Stomach (tissue), 9 donors: ENCODE measurements around the gene CD19. TPM values are rescaled to one million over a fixed set of nuclear protein-coding genes. Genes with fewer than 3 reads are reported as not detected.
"Not testable (repeated sequence)": the region's sequence is repeated elsewhere in the genome, so short reads cannot be mapped to it uniquely, and the experiment has no call there.

ENCODE experiments used
- DNase-seq, 2 donors: peaks; one replicate each; pipeline versions ENCODE4 v3.0.0 to v3.0.0-alpha.2; 2013 to 2019
- H3K27ac ChIP-seq, 5 donors: fragments of 200-600 bp in 4 of 5; sonication (generic) in 4 of 5; one replicate each; pipeline ENCODE4 v1.5.1; 2013 to 2019; ENCODE audit warnings: mild to moderate bottlenecking in 1 of 5, moderate library complexity in 1 of 5
- H3K27me3 ChIP-seq, 3 donors: fragments of 200-600 bp; sonication (generic); one replicate each; pipeline ENCODE4 v1.5.1; 2017 to 2019; ENCODE audit warnings: mixed run types in 1 of 3
- H3K36me3 ChIP-seq, 4 donors: fragments of 200-600 bp; sonication (generic); 1 replicate in 3 of 4; 2 replicates in 1 of 4; pipeline ENCODE4 v1.5.1; 2016 to 2019
- H3K4me1 ChIP-seq, 4 donors: fragments of 200-600 bp; sonication (generic); one replicate each; pipeline ENCODE4 v1.5.1; 2016 to 2019
- H3K4me3 ChIP-seq, 4 donors: fragments of 200-600 bp; sonication (generic) in 3 of 4; one replicate each; pipeline ENCODE4 v1.5.1; 2016 to 2019; ENCODE audit warnings: mild to moderate bottlenecking in 1 of 4
- H3K9me3 ChIP-seq, 4 donors: fragments of 200-600 bp; sonication (generic); one replicate each; pipeline ENCODE4 v1.5.1; 2016 to 2019
- CTCF ChIP-seq, 7 experiments: fragments of 450-650 bp in 4 of 7; fragments of 200-600 bp in 3 of 7; sonication (generic) in 3 of 7; IDR thresholded peaks; one replicate each; pipeline ENCODE4 v1.5.1; 2016 to 2019; ENCODE audit warnings: antibody characterized with exemption in 7 of 7, control low read depth in 2 of 7, mild to moderate bottlenecking in 1 of 7
- EP300 ChIP-seq: sonication (generic); formaldehyde crosslinking; IDR thresholded peaks from one replicate; pipeline ENCODE4 v1.6.1; 2017; ENCODE audit warnings: antibody characterized with exemption
- POLR2A ChIP-seq, 4 donors: fragments of 450-650 bp; IDR thresholded peaks; one replicate each; pipeline ENCODE4 v1.6.1; 2016; ENCODE audit warnings: antibody characterized with exemption in 4 of 4, control low read depth in 2 of 4, mild to moderate bottlenecking in 1 of 4, moderate library complexity in 1 of 4
- POLR2AphosphoS5 ChIP-seq, 3 donors: sonication (generic); formaldehyde crosslinking; IDR thresholded peaks; one replicate each; pipeline ENCODE4 v1.6.1; 2016; ENCODE audit warnings: antibody characterized with exemption in 3 of 3
- WGBS, 5 donors: extraction: QIAGEN DNeasy Blood & Tissue Kit in 3 of 5; methylation state at CpG; one replicate each; pipeline versions ENCODE4 v1.1.5 to v1.1.7; 2013 to 2018; 5-methylcytosine and 5-hydroxymethylcytosine counted together
- intact Hi-C: fragments of 100-400 bp; cut with DNase I; formaldehyde crosslinking; loops from one replicate; pipeline ENCODE4 v1.15.1; 2023; ENCODE audit warnings: low total_unique reads
- polyA plus RNA-seq, 3 donors: library from polyadenylated mRNA; stranded (reverse); fragments of 200-250 nt; gene quantifications; one replicate each; pipeline ENCODE4 v1.2.3, GENCODE V29; 2013
- total RNA-seq, 5 donors: library from RNA; depleted of rRNA; stranded (reverse); fragments of >200 nt; gene quantifications; one replicate each; pipeline versions ENCODE4 v1.1.0 to v1.2.3, GENCODE V29; 2014 to 2016
- donor health status: healthy with polysubstance abuse.
- donor health status: Bipolar disorder and iron deficiency.
- donor health status: healthy.

CD19 gene
- total and polyA plus RNA-seq, 8 donors = 0.29 to 3.8 (median 0.56) TPM; not detected in 3

GRCh38 chr16:28974437-28975157 is 42.8 kb downstream of the CD19 start, which contains the start of gene SPNS1:
Gene SPNS1, plus strand, starts transcription at chr16:28974778. Its CDS starts 374 bp downstream, at chr16:28975152.
- H3K9me3 ChIP-seq = no peaks in the 10 kb centered on the region
- peak within 1 kb of the TSS; percentile 90 to 99 (median 96) for H3K4me3 ChIP-seq
- WGBS, 5 donors = 0 to 1% (median 0%) methylated on average over 7 to 60 of the region's 60 CpGs
- intact Hi-C loops = no loop called here
- H3K4me1 ChIP-seq = peaks cover 8 to 48% (median 32%) of the 10 kb centered on the region in 4 donors
- H3K36me3 ChIP-seq = peaks cover 3 to 33% (median 27%) of the 10 kb centered on the region in 4 donors
- DNase-seq = peak; percentile 98 to 99
- H3K27me3 ChIP-seq = no peaks in the 10 kb centered on the region
- peak within 1 kb of the TSS; percentile 60 to 87 (median 79) for H3K27ac ChIP-seq
- TF ChIP-seq POLR2A (IDR thresholded peaks at IDR 0.05) (no peak), POLR2AphosphoS5 (IDR thresholded peaks at IDR 0.05) (peak; percentile 77 to 98 (median 94)), EP300 (no peak), CTCF (IDR thresholded peaks at IDR 0.05) (peak in 1 of 7 experiments; percentile 17)

- H3K27ac ChIP-seq = peak overlapping the region in 4 of 5 donors; percentile 77 to 87 (median 83)
- peak overlapping the region; percentile 90 to 99 (median 96) for H3K4me3 ChIP-seq
- H3K4me1 ChIP-seq = peaks cover 8 to 48% (median 32%) of the 10 kb centered on the region in 4 donors
- 6 to 27% (median 9%) methylated on average over 14 to 30 of the region's 30 CpGs for WGBS, 5 donors
- no peak for TF ChIP-seq POLR2AphosphoS5 (IDR thresholded peaks at IDR 0.05)
- TF ChIP-seq CTCF (IDR thresholded peaks at IDR 0.05) = no peak
- no peak for TF ChIP-seq EP300
- no peak for TF ChIP-seq POLR2A (IDR thresholded peaks at IDR 0.05)
- H3K27me3 ChIP-seq = no peaks in the 10 kb centered on the region
- DNase-seq = no peak
- no peaks in the 10 kb centered on the region for H3K9me3 ChIP-seq
- intact Hi-C loops = no loop called here
- H3K36me3 ChIP-seq = peaks cover 7 to 39% (median 33%) of the 10 kb centered on the region in 4 donors
Measured at GRCh38 chr16:28975158-28975599, 43.4 kb downstream of the CD19 start.

GRCh38 chr16:28977703-28978662 is 46.2 kb downstream of the CD19 start:
- Histone ChIP-seq H3K4me1 (peaks cover 8 to 47% (median 32%) of the 10 kb centered on the region in 4 donors), H3K27ac (no peak overlapping the region), H3K9me3 (no peaks in the 10 kb centered on the region), H3K27me3 (no peaks in the 10 kb centered on the region), H3K4me3 (no peak overlapping the region), H3K36me3 (peaks cover 29 to 67% (median 61%) of the 10 kb centered on the region in 4 donors)
- 67 to 76% (median 70%) methylated on average over 11 of the region's 11 CpGs for WGBS, 5 donors
- peak in 1 of 2 donors; percentile 57 for DNase-seq
- intact Hi-C loops = no loop called here
- TF ChIP-seq CTCF (IDR thresholded peaks at IDR 0.05) (peak in 5 of 7 experiments; percentile 11 to 35 (median 30)), EP300 (no peak)

DNA sequence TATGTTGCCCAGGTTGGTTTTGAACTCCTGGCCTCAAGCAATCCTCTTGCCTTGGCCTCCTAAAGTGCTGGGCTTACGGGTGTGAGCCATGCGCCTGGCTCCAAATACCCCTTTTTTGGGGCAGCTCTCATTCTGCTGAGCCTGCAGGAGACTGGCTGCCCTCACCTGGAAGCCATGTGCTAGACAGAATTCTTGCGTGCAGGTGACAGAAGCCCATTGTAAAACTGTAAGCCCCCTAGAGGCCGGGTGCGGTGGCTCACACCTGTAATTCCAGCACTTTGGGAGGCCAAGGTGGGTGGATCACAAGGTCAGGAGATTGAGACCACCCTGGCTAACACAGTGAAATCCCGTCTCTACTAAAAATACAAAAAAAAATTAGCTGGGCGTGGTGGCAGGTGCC is 48.6 kb downstream of the CD19 start:
- intact Hi-C loops, H3K9me3 ChIP-seq, H3K4me3 ChIP-seq, DNase-seq, H3K27ac ChIP-seq, H3K27me3 ChIP-seq: not testable (repeated sequence)
- peaks cover 48 to 90% (median 84%) of the 10 kb centered on the region in 4 donors for H3K36me3 ChIP-seq
- H3K4me1 ChIP-seq = peaks cover 5 to 38% (median 17%) of the 10 kb centered on the region in 4 donors
- 85 to 93% (median 89%) methylated on average over 5 to 7 of the region's 7 CpGs for WGBS, 5 donors
